HCT116 (cell line): ENCODE data around the gene SHANK2. TPM values are rescaled to one million over a fixed set of nuclear protein-coding genes. Genes with fewer than 3 reads are reported as not detected.
A peak's percentile ranks its signal among the peaks of the same experiment; 100 is the strongest.

Experiments
- ATAC-seq: fragments of 200-7000 bp; cut with Tn5 transposase; 2 replicates; pipeline ENCODE4 v1.9.1; 2020; ENCODE audit warnings: mild to moderate bottlenecking, moderate library complexity
- BruUV-seq: library from RNA; stranded (reverse); fragments of 400-500 nt; replicated peaks from 2 replicates; lab custom pipeline; 2021; lab: Mats Ljungman, UMichigan
- CTCF ChIA-PET: fragments of 300-600 bp; sonication (Branson Sonifier 250); formaldehyde crosslinking; loops from one replicate; lab custom pipeline; 2021; ENCODE audit warnings: antibody characterized with exemption; lab: Charles Lee
- POLR2A ChIA-PET: fragments of 300-600, 350-600 bp; sonication (Branson Sonifier 250); formaldehyde crosslinking; loops from one replicate; lab custom pipeline; 2021; ENCODE audit warnings: antibody characterized with exemption; lab: Charles Lee
- RAD21 ChIA-PET, 2 experiments: fragments of 300-600 bp; sonication (Branson Sonifier 250); formaldehyde crosslinking; loops; one replicate each; lab custom pipeline; 2023; ENCODE audit warnings: low total read pairs in 2 of 2; ENCODE audit not compliant: uncharacterized antibody in 2 of 2, unreplicated experiment in 2 of 2, low non-redundant PET in 1 of 2; lab: Charles Lee
- DNase-seq: peaks from one replicate; pipeline ENCODE4 v3.0.0-alpha.2; 2010; ENCODE audit warnings: low read depth, low spot score
- H2AFZ ChIP-seq: fragments of 200-600 bp; shearing (Covaris generic), sonication (generic); 2 replicates; pipeline ENCODE4 v1.6.1; 2017; ENCODE audit warnings: low read depth, mixed run types, mixed read lengths, antibody characterized with exemption, low read length; ENCODE audit not compliant: poor library complexity, severe bottlenecking
- H3K27ac ChIP-seq: 2 replicates; pipeline ENCODE4 v1.5.1; 2012; ENCODE audit warnings: low read depth, low read length
- H3K27me3 ChIP-seq: fragments of 200-600 bp; sonication (generic); 2 replicates; pipeline ENCODE4 v1.6.1; 2016; ENCODE audit warnings: mixed run types, low read length, mixed read lengths; ENCODE audit not compliant: insufficient read depth
- H3K36me3 ChIP-seq, 2 experiments: fragments of 200-500 bp in 1 of 2; fragments of 200-600 bp in 1 of 2; sonication (Bioruptor generic) in 1 of 2; sonication (generic) in 1 of 2; 2 replicates each; pipeline versions ENCODE4 v1.5.1 to v1.6.1; 2014 to 2016; ENCODE audit warnings: low read length in 2 of 2, inconsistent platforms in 1 of 2, mixed read lengths in 1 of 2, mixed run types in 1 of 2; ENCODE audit not compliant: insufficient read depth in 2 of 2, control insufficient read depth in 1 of 2
- H3K4me1 ChIP-seq, 2 experiments: fragments of 200-600 bp in 1 of 2; sonication (generic) in 1 of 2; 2 replicates each; pipeline versions ENCODE4 v1.5.1 to v1.6.1; 2012 to 2017; ENCODE audit warnings: low read length in 2 of 2, inconsistent platforms in 1 of 2, mild to moderate bottlenecking in 1 of 2, mixed read lengths in 1 of 2, mixed run types in 1 of 2, moderate library complexity in 1 of 2; ENCODE audit not compliant: insufficient read depth in 2 of 2, control insufficient read depth in 1 of 2
- H3K4me2 ChIP-seq: fragments of 200-600 bp; sonication (generic); 2 replicates; pipeline ENCODE4 v1.6.1; 2017; ENCODE audit warnings: mixed run types, low read length, mixed read lengths
- H3K4me3 ChIP-seq, 2 experiments: fragments of 200-600 bp in 1 of 2; sonication (generic) in 1 of 2; replicated peaks in 1 of 2; 2 replicates each; pipeline ENCODE4 v1.5.1; 2011 to 2016; ENCODE audit warnings: low read length in 2 of 2, control low read depth in 1 of 2, low read depth in 1 of 2, mild to moderate bottlenecking in 1 of 2, mixed read lengths in 1 of 2, mixed run types in 1 of 2
- H3K79me2 ChIP-seq: fragments of 200-600 bp; sonication (generic); 2 replicates; pipeline ENCODE4 v1.6.1; 2017; ENCODE audit warnings: mild to moderate bottlenecking, mixed run types, low read length, moderate library complexity, mixed read lengths; ENCODE audit not compliant: insufficient read depth
- H3K9ac ChIP-seq: fragments of 200-600 bp; sonication (generic); 2 replicates; pipeline ENCODE4 v1.6.1; 2016; ENCODE audit warnings: low read length, mixed read lengths
- H3K9me2 ChIP-seq: fragments of 200-600 bp; sonication (generic), shearing (Covaris generic); 2 replicates; pipeline ENCODE4 v1.6.1; 2017; ENCODE audit warnings: mixed run types, mild to moderate bottlenecking, moderate library complexity; ENCODE audit not compliant: insufficient read depth
- H3K9me3 ChIP-seq, 2 experiments: fragments of 200-500 bp in 1 of 2; fragments of 200-600 bp in 1 of 2; sonication (Bioruptor generic) in 1 of 2; sonication (generic) in 1 of 2; 2 replicates each; pipeline ENCODE4 v1.6.1; 2014 to 2017; ENCODE audit warnings: low read length in 2 of 2, mixed read lengths in 2 of 2, inconsistent platforms in 1 of 2, low read depth in 1 of 2, mild to moderate bottlenecking in 1 of 2, mixed run types in 1 of 2, moderate library complexity in 1 of 2; ENCODE audit not compliant: control insufficient read depth in 1 of 2, insufficient read depth in 1 of 2
- H4K20me1 ChIP-seq: fragments of 200-600 bp; sonication (generic), shearing (Covaris generic); 2 replicates; pipeline ENCODE4 v1.6.1; 2017; ENCODE audit warnings: mixed run types, mild to moderate bottlenecking, moderate library complexity; ENCODE audit not compliant: insufficient read depth
- CEBPB ChIP-seq: IDR thresholded peaks from 2 replicates; pipeline ENCODE4 v1.6.1; 2012; ENCODE audit warnings: low read depth
- EZH2phosphoT487 ChIP-seq: fragments of 200-600 bp; IDR thresholded peaks from 2 replicates; pipeline ENCODE4 v1.6.1; 2018; ENCODE audit warnings: antibody characterized with exemption, borderline replicate concordance
- FOSL1 ChIP-seq: IDR thresholded peaks from 2 replicates; pipeline ENCODE4 v1.6.1; 2012; ENCODE audit warnings: low read depth
- SIN3A ChIP-seq: IDR thresholded peaks from 2 replicates; pipeline ENCODE4 v1.6.1; 2012; ENCODE audit warnings: low read depth
- SRF ChIP-seq: IDR thresholded peaks from 2 replicates; pipeline ENCODE4 v1.6.1; 2012; ENCODE audit warnings: low read depth
- intact Hi-C: fragments of 100-400 bp; cut with micrococcal nuclease; formaldehyde crosslinking; loops from 2 replicates; pipeline ENCODE4 v1.10.0; 2022
- total RNA-seq: library from RNA; stranded (reverse); gene quantifications from one replicate; pipeline ENCODE4 v1.2.1, GENCODE V29; 2021; ENCODE audit not compliant: unreplicated experiment
- TF ChIP-seq, protein P1 (sequence below): IDR thresholded peaks from 2 replicates; pipeline ENCODE4 v1.6.1; 2012

Gene SHANK2
- total RNA-seq, 1 experiment from 2014 or later = 16.9 TPM

DNA sequence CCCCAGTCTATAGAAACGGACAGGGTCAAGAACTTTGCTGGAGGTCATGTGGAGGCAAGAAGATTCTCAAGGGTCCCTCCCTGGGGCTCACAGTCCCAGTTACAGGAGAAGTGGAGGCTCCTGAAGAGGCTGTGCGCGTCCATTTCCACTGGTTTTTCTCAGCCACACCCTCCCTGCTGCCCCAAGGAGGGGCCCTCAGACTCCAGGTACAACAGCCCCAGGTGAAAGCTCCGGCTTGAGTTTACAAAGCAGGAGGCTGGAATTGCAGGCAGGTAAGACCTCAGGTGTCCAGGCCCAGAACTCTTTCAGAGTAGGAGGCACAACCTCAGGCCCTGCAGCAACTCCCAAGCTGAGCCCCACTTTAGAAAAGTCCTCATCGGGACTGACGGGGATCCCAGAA, 3.1 kb downstream of the SHANK2 start:
- H3K4me1 ChIP-seq = peaks cover 5 to 13% of the 10 kb centered on the region in 2 experiments

DNA sequence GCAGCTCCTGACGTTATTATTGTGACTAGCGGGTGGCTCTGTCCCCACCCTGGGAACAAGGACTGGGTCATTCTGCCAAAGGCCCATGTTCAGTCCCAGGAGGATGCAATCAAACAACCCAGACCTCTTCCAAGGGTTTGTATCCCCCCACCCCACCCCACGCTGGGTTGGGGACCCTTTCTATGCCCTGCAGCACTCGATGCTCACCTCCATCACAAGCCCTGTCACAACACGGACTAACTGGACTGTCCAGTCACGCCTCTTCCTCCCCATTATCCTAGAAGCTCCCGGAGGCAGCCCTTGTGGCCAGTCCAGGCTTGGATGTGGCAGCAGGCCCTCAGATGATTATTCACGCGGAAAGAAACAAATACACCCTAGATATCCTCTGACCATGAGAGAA, 3.7 kb downstream of the SHANK2 start:
- Histone ChIP-seq H3K27me3 (no peaks in the 10 kb centered on the region), H2AFZ (no peak overlapping the region), H3K9ac (no peak overlapping the region), H3K4me2 (no peak overlapping the region), H3K9me3 (no peaks in the 10 kb centered on the region), H3K79me2 (peaks cover 4% of the 10 kb centered on the region; the same call in 1 of the 2 replicates), H4K20me1 (no peaks in the 10 kb centered on the region), H3K27ac (no peak overlapping the region), H3K4me1 (peaks cover 5 to 13% of the 10 kb centered on the region in 2 experiments), H3K36me3 (no peaks in the 10 kb centered on the region), H3K9me2 (no peaks in the 10 kb centered on the region), H3K4me3 (no peak overlapping the region)
- intact Hi-C loops = no loop called here
- no peak for ATAC-seq
- ChIA-PET RAD21 (no interaction called here), POLR2A (no interaction called here), CTCF (no interaction called here)
- DNase-seq = no peak
- no TSS peak for BruUV-seq
- no peak for TF ChIP-seq FOSL1

More for the DNA sequence above, 3.1 kb downstream of the SHANK2 start:
- H4K20me1 ChIP-seq = no peaks in the 10 kb centered on the region
- H3K9ac ChIP-seq = no peak overlapping the region
- ChIA-PET RAD21 (no interaction called here), POLR2A (no interaction called here), CTCF (no interaction called here)
- H2AFZ ChIP-seq = no peak overlapping the region
- no peaks in the 10 kb centered on the region for H3K27me3 ChIP-seq
- no peak overlapping the region for H3K27ac ChIP-seq
- BruUV-seq = TSS peak; percentile 40
- TF ChIP-seq, protein P1, sequence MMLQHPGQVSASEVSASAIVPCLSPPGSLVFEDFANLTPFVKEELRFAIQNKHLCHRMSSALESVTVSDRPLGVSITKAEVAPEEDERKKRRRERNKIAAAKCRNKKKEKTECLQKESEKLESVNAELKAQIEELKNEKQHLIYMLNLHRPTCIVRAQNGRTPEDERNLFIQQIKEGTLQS = no peak
- TF ChIP-seq CEBPB (no peak), SIN3A (no peak), SRF (no peak), EZH2phosphoT487 (no peak)
- no peak overlapping the region for H3K4me3 ChIP-seq
- ATAC-seq (no peak), DNase-seq (no peak)
- H3K79me2 ChIP-seq = peaks cover 4% of the 10 kb centered on the region; the same call in 1 of the 2 replicates
- H3K9me3 ChIP-seq = no peaks in the 10 kb centered on the region
- no peak overlapping the region for H3K4me2 ChIP-seq
- no peaks in the 10 kb centered on the region for H3K9me2 ChIP-seq
- H3K36me3 ChIP-seq = no peaks in the 10 kb centered on the region
- intact Hi-C loops = no loop called here
